Posterior vena cava (tissue), 2 donors: ENCODE measurements around the gene TMEM150C. TPM values are rescaled to one million over a fixed set of nuclear protein-coding genes. Genes with fewer than 3 reads are reported as not detected.
"Not testable (repeated sequence)": the region's sequence is repeated elsewhere in the genome, so short reads cannot be mapped to it uniquely, and the experiment has no call there.

Source experiments
- DNase-seq: peaks from one replicate; pipeline ENCODE4 v3.0.0-alpha.2; 2020; ENCODE audit warnings: low spot score
- intact Hi-C, 2 donors: fragments of 100-400 bp; cut with DNase I; formaldehyde crosslinking; loops; one replicate each; pipeline versions ENCODE4 v1.14.1 to v1.14.2; 2022 to 2023
- total RNA-seq, 2 donors: library from RNA; stranded (reverse); fragmentation: NEBNext Ultra II Directional; extraction: Animal tissue kit (Norgen Biotek cat#: 25700); gene quantifications; one replicate each; pipeline ENCODE4 v1.2.1, GENCODE V29; 2021
- donor health status: DM: yes; HTN: yes; CAD: no.
- donor health status: DM: yes; HTN: yes; CAD: no.

The TMEM150C gene
- total RNA-seq, 2 donors from 2014 or later, result 6.9 to 9.7 TPM

DNA sequence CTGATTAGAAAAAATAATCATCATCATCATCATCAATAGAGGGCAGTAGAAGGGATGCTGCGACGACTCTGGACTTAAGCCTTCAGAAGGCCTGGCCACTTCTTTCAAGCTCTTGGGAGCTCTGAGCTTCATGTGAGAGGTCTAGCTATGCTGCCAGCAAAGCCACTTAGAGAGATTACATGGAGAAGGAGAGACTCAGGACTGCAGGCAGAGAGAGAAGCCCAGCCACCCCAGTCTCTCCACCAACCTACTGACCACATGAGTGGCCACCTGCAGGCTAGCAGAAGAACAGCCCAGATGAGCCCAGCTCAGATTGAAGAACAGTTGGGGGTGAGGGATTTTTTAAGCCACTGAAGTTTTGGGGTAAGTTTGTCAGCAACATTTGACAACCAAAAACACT, 17.1 kb upstream of the TMEM150C start:
- intact Hi-C loops, result no loop called here
- no peak for DNase-seq

DNA sequence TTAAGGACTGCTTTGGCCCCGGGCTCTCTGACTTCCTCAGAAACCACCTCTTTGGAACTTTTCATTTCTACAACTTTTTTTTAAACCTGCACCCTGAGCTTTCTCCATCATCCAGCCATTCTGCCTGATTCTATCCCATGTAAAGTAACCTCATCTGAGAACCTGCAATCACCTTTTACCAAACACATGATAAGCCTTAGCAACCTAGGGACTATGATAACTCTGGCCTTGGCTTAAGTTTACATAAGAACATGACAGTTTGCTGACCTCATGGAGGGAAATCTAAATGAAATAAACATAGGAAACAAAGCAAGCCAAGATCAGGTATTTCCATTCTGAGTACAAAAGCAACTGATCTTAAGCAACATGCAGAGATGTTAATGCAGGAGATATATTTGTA, 15.7 kb upstream of the TMEM150C start:
- DNase-seq, result no peak
- intact Hi-C loops, result no loop called here

GRCh38 chr4:82569727-82570126, 7.9 kb upstream of the TMEM150C start:
- no peak for DNase-seq
- intact Hi-C loops, result no loop called here

GRCh38 chr4:82569076-82569475, 7.3 kb upstream of the TMEM150C start:
- intact Hi-C loops, result no loop called here
- DNase-seq, result no peak

DNA sequence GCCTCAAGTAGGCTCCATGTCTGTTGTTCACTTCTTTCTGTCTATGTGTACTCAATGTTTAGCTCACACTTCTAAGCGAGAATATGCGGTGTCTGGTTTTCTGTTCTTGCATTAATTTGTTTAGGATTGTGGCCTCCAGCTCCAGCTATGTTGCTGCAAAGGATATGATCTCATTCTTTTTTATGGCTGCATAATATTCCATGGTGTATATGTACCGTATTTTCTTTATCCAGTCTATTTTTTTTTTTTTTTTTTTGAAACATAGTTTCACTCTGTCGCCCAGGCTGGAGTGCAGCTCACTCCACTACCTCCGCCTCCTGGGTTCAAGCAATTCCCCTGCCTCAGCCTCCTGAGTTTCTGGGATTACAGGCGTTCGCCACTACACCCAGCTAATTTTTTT, 5.7 kb upstream of the TMEM150C start:
- intact Hi-C loops, result no loop called here

GRCh38 chr4:82562564-82562854, 721 bp upstream of the TMEM150C start:
- intact Hi-C loops, result no loop called here
- DNase-seq, result no peak

More for the DNA sequence above, 5.7 kb upstream of the TMEM150C start:
- DNase-seq, result no peak

GRCh38 chr4:82560853-82561785, 669 bp downstream of the TMEM150C start:
- intact Hi-C loops, result loop anchor here in 1 of 2 donors (1.0 kb wide), 1 partner anchor 40 kb away; no protein-coding TSS in a partner anchor
- DNase-seq, result no peak

DNA sequence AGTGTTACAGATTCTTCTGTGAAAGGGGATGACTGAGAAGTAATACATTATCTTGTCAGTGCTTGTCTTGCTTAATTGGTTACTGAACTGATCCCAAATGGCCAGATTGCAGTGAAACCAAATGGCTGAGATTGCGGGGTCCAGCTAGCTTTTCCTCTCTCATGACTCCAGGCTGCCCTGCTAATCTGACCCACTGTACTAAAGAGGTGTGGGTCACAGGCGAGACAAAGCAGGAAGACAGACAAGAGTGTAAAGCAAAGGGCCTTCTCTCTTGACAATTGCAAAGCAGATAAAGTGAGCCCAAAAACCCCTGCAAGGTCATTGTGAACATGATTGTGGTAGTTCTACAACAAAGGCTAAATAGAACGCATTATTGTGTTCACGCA, 2.1 kb downstream of the TMEM150C start:
- DNase-seq, result no peak
- intact Hi-C loops, result no loop called here

GRCh38 chr4:82559090-82559734, 2.6 kb downstream of the TMEM150C start:
- DNase-seq, intact Hi-C loops: not testable (repeated sequence)

DNA sequence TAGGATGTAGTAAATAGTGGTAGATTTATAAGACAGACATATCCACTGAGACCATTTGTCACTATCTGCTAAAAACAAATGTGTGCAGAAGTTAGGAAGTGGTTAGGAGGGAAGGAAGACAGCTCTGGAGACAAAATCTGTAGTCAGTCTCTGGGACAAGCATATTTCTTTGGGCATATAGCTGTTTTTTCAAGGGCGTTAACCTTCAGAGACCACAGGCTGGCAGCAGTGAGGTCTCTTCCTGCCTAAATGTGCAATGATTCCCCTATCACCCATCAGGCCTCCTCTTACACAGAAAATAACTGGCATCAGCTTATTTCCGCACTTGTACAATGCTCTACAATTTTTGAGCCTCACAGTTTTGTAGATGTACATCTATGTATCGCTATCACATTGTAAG, 6.5 kb downstream of the TMEM150C start:
- no peak for DNase-seq
- intact Hi-C loops, result no loop called here

DNA sequence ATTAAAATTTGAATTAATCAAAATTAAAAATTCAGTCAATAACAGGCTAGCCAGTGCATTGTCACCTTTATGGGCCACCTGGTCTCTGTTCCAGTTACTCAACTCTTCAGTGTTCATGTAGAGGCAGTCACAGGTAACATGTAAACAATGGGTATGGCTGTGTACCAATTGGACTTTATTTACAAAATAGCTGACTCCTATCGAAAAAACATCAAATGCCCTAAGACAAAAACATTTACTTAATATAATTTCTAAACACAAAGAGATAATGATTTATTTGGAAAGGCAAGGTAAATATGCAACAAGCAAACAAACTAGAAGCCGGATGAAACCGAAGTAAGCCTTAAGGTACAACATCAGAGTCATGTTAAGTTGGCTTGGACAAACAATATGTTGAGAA, 8.8 kb downstream of the TMEM150C start:
- no peak for DNase-seq
- intact Hi-C loops, result no loop called here

DNA sequence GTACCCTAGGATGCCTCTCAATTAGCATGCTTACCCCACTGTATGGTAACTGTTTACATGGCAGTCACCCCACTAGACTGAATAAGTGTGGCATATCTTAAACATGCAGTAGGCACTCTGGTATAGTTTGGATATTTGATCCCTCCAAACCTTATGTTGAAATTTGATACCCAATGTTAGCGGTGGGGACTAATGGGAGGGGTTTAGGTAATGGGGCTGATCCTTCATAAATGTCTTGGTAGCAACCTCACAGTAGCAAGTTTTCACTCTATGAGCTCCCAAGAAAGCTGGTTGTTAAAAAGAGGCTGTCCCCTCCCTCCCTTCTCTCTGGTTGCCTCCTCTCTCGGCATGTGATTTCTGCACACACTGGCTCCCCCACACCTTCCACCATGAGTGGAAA, 10.1 kb downstream of the TMEM150C start:
- DNase-seq, result no peak
- intact Hi-C loops, result no loop called here

- DNase-seq, result not testable (repeated sequence)
- intact Hi-C loops, result loop anchor here in 1 of 2 donors (1.0 kb wide), 1 partner anchor 27 kb away; no protein-coding TSS in a partner anchor
These were observed 13.9 kb downstream of the TMEM150C start for GRCh38 chr4:82547850-82548249.

DNA sequence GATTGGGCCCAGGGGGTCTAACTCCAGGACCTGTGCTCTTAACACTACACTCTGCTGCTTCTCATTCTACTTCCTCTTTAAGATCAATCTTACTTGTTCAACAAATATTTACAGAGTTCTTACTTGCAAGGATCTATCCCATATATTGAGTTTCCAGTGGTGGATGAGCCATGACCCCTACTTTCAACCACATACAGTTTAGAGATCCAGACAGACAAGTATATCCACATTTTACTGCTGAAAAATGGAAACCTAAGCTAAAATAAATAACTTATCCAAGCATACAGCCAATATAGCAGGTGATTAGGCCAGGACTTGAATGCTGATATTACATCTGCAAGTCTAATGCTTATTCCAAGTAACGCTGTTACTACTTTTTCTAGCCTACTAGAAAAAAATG, 18.7 kb downstream of the TMEM150C start:
- no peak for DNase-seq
- intact Hi-C loops, result no loop called here

DNA sequence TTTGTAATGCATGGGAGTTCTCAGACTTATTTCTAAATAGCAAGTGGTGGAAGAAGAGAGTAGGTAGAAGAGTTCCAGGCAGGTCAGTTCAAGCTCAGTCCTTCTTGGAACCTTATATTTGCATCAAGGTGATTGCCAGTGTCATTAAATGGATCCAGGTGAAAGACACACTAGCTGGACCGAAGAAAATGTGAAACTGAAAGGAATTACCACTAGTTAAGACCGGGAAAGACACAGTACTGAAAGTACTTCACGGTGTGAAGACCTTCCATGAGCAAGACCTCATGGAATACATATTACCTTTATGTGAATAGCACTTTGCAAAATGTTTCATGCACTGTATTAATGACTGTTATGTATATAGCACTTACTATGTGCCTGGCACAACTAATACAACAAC, 19.1 kb downstream of the TMEM150C start:
- intact Hi-C loops, result no loop called here
- DNase-seq, result no peak

DNA sequence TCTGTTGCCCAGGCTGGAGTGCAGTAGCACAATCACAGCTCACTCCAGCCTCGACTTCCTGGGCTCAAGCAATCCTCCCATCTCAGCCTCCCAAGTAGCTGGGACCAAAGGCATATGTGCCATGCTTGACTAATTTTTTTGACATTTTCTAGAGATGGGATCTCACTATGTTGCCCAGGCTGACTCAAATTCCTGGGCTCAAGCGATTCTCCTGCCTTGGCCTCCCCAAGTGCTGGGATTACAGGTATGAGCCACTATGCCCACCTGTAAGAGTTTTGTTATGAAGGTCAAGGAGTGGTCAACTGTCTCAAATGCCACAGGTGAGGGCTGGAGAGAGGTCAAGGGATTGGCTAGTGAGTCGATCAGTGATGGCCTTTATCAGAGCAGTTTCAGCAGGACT, 32.5 kb downstream of the TMEM150C start:
- intact Hi-C loops, result no loop called here
- no peak for DNase-seq

- intact Hi-C loops, result no loop called here
These were observed 32.9 kb downstream of the TMEM150C start for GRCh38 chr4:82528868-82529267.

GRCh38 chr4:82528074-82528473, 33.7 kb downstream of the TMEM150C start:
- DNase-seq, result no peak
- intact Hi-C loops, result no loop called here

More at GRCh38 chr4:82528868-82529267, 32.9 kb downstream of the TMEM150C start:
- no peak for DNase-seq

DNA sequence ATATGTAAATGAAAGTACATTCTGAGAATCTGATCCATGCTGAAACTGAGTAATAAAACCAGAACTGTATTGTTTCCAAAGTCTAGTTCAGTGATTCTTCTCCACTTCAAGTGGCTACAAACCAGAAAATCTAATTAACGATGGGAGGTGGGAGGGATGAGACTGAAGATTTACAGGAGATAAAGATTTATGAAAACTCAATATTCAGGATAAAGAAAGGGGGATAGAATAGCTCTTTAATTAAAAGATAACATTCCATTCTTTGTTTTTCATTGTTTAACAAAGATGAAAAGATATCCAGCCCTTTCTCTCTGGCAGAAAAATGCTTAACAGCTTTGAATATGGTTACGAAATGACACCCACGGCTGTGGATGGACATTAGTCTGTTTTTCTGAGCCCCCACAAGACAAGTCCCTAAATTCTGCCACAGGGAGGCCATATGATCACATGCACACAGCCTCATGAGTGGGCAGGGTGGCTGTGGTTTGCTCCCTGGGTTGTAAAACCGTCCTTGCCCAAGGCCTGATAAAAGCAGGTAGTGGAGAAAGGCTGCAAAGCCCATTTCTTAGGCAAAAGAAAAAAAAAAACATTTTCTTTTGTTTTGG, 36.4 kb downstream of the TMEM150C start:
- intact Hi-C loops, result no loop called here
- DNase-seq, result no peak

GRCh38 chr4:82524570-82525152, 37.1 kb downstream of the TMEM150C start:
- intact Hi-C loops, result no loop called here
- no peak for DNase-seq
